GOT3 (cell line): ENCODE data around the gene FN3K.

Experiments
- DNase-seq: peaks from one replicate; lab custom pipeline; 2025; ENCODE audit warnings: mixed read lengths; lab: John Stamatoyannopoulos, UW

The FN3K gene

DNA sequence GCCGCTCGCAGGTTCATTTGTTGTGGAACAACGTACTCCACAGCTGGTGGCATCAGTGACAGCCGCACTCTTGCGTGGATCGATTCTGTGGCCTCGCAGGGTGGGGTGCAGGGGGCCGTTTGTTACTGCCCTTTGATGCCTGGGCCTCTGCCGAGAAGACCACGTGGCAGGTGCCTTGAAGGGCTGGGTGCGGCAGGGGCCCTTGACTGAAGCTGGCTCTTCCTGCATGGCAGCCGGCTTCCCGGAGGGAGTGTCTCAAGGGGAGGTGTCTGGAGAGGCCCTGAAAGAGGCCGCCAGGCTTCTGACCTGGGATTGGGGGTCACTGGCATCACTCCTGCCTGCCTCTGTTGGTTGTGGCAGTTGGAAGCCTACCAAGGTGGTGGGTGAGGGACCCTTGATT is 60.2 kb downstream of the FN3K start:
- no peak for DNase-seq

DNA sequence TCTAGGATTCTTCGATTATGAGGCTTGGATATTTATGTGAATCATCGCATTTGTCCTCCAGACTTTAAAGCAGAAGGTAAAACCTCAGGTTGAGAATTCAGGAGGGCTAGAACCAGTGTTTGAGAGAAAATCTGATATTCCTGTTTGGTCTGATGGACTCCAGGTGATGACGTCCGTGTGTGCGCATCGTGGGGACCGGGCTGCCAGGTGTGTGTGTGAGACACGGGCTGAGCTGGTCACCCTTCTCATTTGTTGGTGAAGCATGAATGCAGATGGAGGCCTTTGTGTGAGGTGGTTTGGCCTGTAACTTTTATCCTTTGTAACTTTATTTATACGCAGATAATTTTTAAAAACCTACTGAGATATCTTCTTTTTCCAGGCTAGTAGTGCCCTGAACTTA is 61.6 kb downstream of the FN3K start:
- DNase-seq = no peak

DNA sequence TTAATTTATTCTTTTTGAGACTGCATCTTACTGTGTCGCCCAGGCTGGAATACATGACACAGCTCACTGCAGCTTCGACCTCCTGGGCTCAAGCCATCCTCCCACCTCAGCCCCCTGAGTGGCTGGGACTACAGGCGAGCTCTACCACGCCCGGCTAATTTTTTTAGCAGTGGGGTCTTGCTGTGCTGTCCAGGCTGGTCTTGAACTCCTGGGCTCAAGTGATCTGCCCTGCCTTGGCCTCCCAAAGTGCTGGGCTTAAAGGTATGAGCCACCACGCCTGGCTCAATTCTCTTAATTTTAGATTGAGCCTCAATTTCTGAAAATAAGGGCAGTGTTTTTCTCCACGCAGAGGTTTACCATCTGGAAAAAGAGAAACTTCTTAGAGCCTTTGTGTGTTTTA is 63.3 kb downstream of the FN3K start:
- no peak for DNase-seq

DNA sequence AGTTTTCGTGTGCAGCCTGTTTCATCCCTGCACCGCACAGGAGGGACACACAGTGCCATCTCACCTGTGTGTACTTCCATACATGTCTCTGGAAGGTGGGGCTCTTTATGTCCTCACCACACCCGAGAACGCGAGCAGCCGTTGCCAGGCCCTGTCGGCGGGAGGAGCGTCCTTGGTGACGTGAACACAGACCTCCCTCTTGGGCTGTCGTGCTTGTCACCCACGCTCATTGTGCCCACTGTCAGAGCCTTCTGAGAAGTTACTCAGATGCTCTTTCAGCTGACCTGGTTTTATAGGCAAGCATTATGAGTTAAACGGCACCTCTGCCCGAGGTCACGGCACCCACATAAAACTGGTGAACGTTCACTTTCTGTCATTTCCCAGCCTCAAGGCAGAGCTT is 64.2 kb downstream of the FN3K start:
- no peak for DNase-seq
